SK-N-MC (cell line): ENCODE data around the gene PACS2.

ENCODE experiments used
- EZH2 ChIP-seq: fragments of 200-600 bp; sonication (generic); IDR thresholded peaks from one replicate; pipeline ENCODE4 v1.6.1; 2017; ENCODE audit warnings: antibody characterized with exemption
- POLR2AphosphoS5 ChIP-seq: IDR thresholded peaks from 2 replicates; pipeline ENCODE4 v1.6.1; 2012; ENCODE audit warnings: mild to moderate bottlenecking, low read depth, low read length, borderline replicate concordance

DNA sequence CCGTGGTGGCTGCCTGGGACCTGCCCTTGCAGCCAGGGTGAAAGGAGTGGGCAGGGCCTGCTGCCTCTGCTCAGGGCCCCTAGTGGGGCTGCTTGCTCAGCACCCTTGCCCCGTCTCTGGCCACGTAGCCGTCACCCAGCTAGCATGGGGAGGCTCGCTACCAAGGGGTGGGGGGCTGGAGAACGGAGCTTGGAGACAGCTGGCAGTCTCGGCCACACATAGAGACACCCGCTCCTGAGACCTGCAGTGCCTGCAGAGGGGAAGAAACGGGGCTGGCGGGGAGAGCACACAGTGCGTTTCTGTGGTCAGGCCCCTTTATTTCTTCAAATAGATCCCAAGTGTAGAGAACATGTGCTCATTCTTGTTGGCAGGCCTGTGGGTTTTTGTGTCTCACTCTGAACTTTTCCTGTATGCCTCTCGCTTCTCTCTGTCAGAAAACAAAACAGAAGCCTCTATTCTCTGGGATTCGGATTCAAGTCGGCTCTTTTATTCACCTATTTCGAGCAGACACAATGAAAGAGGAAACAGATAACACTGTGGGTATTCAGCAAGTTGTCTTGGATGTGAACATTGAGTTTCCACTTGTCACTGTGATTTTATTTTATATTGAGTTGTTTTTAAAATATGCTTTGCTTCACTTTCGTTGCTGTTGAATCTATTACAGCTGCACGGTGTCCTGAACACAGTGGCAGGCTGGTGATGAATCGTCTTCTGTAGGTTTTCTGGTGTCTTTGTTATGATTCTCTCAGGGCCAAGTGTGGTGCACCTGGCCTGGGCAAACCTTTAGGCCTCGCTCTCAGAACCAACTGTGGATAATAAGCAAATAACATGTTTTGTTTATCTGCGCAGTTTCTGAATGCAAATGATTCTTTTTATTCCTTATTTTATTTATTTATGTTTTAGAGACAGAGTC is 26.5 kb downstream of the PACS2 start:
- TF ChIP-seq POLR2AphosphoS5: no peak
- no peak for TF ChIP-seq EZH2
